AG04450 (cell line): ENCODE data around the gene TMEM139. TPM values are rescaled to one million over a fixed set of nuclear protein-coding genes. Genes with fewer than 3 reads are reported as not detected.

Experiments used
- CTCF ChIA-PET: fragments of 300-600, 350-600 bp; formaldehyde crosslinking; extraction: SDS; loops from one replicate; lab custom pipeline; 2022; ENCODE audit warnings: antibody characterized with exemption, inconsistent platforms; lab: Charles Lee
- POLR2A ChIA-PET: fragments of 350-600 bp; formaldehyde crosslinking; extraction: SDS; loops from one replicate; lab custom pipeline; 2021; ENCODE audit warnings: antibody characterized with exemption, inconsistent platforms; lab: Yijun Ruan, JAX
- DNase-seq: peaks from one replicate; pipeline ENCODE4 v3.0.0-alpha.2; 2011; ENCODE audit warnings: low read depth, low spot score
- H3K27ac ChIP-seq: one replicate; pipeline ENCODE4 v1.5.1; 2012; ENCODE audit warnings: low read depth, low read length, control low read depth
- H3K27me3 ChIP-seq: one replicate; pipeline ENCODE4 v1.6.0; 2012; ENCODE audit warnings: low read length; ENCODE audit not compliant: control insufficient read depth, insufficient read depth
- H3K4me3 ChIP-seq: 2 replicates; pipeline ENCODE4 v1.5.1; 2011; ENCODE audit warnings: mild to moderate bottlenecking, low read depth, low read length, control low read depth
- H3K9me3 ChIP-seq: 2 replicates; pipeline ENCODE4 v1.5.1; 2012; ENCODE audit warnings: low read length; ENCODE audit not compliant: control insufficient read depth, insufficient read depth
- CTCF ChIP-seq: IDR thresholded peaks from 2 replicates; pipeline ENCODE4 v1.5.1; 2011; ENCODE audit warnings: low read depth, low read length, control low read depth, inconsistent platforms
- polyA plus RNA-seq: library from polyadenylated mRNA; depleted of rRNA; stranded (reverse); fragments of >200 nt; gene quantifications from 2 replicates; pipeline ENCODE4 v1.2.3, GENCODE V29; 2011

The TMEM139 gene
- polyA plus RNA-seq, 1 experiment = not detected

GRCh38 chr7:143320620-143321019 lies 35.9 kb downstream of the TMEM139 start:
- no peak for DNase-seq
- no peak for TF ChIP-seq CTCF
- ChIA-PET CTCF (interaction anchor here (0.5 kb wide), 1 partner anchor 117 kb away, joined by 4 read pairs; no protein-coding TSS in a partner anchor), POLR2A (no interaction called here)
- Histone ChIP-seq H3K9me3 (no peaks in the 10 kb centered on the region), H3K4me3 (no peak overlapping the region), H3K27ac (no peak overlapping the region), H3K27me3 (no peaks in the 10 kb centered on the region)

- H3K4me3 ChIP-seq = no peak overlapping the region
- ChIA-PET CTCF (interaction anchor here (0.6 kb wide), 1 partner anchor 30 kb away, joined by 3 read pairs; no protein-coding TSS in a partner anchor), POLR2A (no interaction called here)
- H3K9me3 ChIP-seq = no peaks in the 10 kb centered on the region
- no peak for TF ChIP-seq CTCF
- no peak for DNase-seq
- no peaks in the 10 kb centered on the region for H3K27me3 ChIP-seq
- H3K27ac ChIP-seq = no peak overlapping the region
Measured at GRCh38 chr7:143321242-143321641, 36.5 kb downstream of the TMEM139 start.

- Histone ChIP-seq H3K9me3 (no peaks in the 10 kb centered on the region), H3K4me3 (no peak overlapping the region), H3K27me3 (no peaks in the 10 kb centered on the region), H3K27ac (no peak overlapping the region)
- POLR2A ChIA-PET = no interaction called here
- CTCF ChIA-PET = interaction anchor here (0.6 kb wide), 1 partner anchor 30 kb away, joined by 3 read pairs; no protein-coding TSS in a partner anchor
- TF ChIP-seq CTCF = no peak; the same call in 1 of the 2 replicates
- DNase-seq = no peak
Measured at GRCh38 chr7:143321734-143322133, 37.0 kb downstream of the TMEM139 start.

- ChIA-PET POLR2A (no interaction called here), CTCF (interaction anchor here (1.2 kb wide), 1 partner anchor 35 kb away, joined by 3 read pairs; the partner anchor contains the start of gene CASP2)
- Histone ChIP-seq H3K4me3 (no peak overlapping the region), H3K9me3 (no peaks in the 10 kb centered on the region), H3K27me3 (no peaks in the 10 kb centered on the region), H3K27ac (no peak overlapping the region)
- no peak for TF ChIP-seq CTCF
- DNase-seq = no peak
Measured at GRCh38 chr7:143322760-143323633, 38.2 kb downstream of the TMEM139 start.

- TF ChIP-seq CTCF = no peak
- ChIA-PET POLR2A (no interaction called here), CTCF (interaction anchor here (1.2 kb wide), 1 partner anchor 36 kb away, joined by 3 read pairs; the partner anchor contains the start of gene CASP2)
- no peak overlapping the region for H3K27ac ChIP-seq
- DNase-seq = no peak
- H3K4me3 ChIP-seq = no peak overlapping the region
- no peaks in the 10 kb centered on the region for H3K9me3 ChIP-seq
- no peaks in the 10 kb centered on the region for H3K27me3 ChIP-seq
Measured at GRCh38 chr7:143323653-143324052, 38.9 kb downstream of the TMEM139 start.
